AG08396 (cell line): ENCODE results near the gene TMEM198.
A peak's percentile ranks its signal among the peaks of the same experiment; 100 is the strongest.

Experiments used
- DNase-seq: peaks from one replicate; pipeline ENCODE4 v3.0.0; 2012; ENCODE audit warnings: low spot score, mixed read lengths

TMEM198 gene

GRCh38 chr2:219543596-219544358, at the start of gene TMEM198, which contains the start of gene CHPF:
TMEM198 (plus strand) TSS chr2:219544028; CDS start chr2:219544728, 700 bp downstream.
CHPF (minus strand) TSS chr2:219543809; CDS start chr2:219543538, 271 bp downstream.
- peak; percentile 99 for DNase-seq

DNA sequence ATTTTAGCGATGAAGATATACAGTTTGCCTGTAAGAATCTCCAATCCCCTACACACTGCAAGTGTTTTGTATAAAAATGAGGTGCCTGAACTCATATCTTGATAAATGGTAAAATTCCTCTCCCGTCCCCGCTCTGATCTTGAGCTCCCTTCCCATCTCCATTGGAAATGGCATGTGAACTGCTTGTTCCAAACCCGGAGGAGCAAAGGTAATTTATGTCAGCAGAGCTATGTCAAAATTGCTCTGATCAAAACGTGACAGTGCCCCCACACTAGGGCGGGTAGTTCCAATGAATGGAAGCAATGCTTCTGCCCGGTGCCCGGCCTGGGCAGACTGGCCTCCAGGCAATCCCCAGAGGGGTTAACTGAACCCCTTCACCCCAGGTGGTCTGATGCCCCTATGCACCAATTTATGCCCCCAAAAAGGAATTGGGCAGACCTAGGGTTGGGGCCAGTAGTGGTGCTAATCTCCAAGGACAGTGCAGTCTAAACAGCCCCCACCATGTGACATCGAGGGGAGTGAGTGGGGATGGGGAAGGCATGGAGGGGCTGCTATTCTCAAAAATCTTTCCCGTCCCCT, 48.8 kb upstream of the TMEM198 start:
- no peak for DNase-seq

- DNase-seq: peak; percentile 89
These were observed 48.2 kb upstream of the TMEM198 start for GRCh38 chr2:219495531-219496122.

- DNase-seq: no peak
These were observed 47.5 kb upstream of the TMEM198 start for GRCh38 chr2:219496247-219496824.

- no peak for DNase-seq
These were observed 46.9 kb upstream of the TMEM198 start for GRCh38 chr2:219496825-219497494.

DNA sequence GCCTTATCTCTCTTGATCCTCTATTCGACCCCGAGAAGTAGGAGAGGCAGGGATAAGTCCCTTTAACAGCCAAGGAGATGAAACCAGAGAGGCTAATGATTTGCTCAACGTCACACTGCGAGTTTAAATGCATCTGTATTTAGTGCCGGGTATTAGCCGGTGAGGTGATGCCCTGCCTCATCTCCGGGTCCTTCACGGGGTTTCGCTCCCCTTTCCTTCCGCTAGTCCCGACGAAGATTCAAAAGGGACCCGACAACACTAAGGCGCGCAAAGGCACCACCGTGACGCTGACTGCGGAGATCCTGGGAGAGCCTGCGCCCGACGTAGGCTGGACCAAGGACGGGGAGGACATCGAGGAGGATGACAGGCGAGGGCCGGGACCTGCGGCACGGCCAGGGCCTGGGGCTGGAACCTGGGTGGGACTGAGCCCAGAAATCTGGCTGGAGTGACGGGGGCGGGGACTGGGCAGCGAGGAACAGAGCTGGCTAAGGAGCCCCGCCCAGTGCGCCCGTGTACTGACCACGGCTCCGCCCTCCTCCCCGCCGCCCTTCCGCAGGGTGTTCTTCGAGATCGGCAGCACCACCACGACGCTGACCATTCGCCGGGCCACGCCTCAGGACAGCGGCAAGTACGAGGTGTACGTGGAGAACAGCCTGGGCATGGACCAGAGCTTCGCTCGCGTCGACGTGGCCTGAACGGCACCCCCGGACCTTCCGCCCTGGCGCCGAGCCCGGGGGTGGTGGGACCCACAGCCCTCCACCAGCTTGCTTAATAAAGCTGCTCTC, 46.1 kb upstream of the TMEM198 start:
- peak; percentile 95 for DNase-seq

GRCh38 chr2:219498280-219499057, 45.4 kb upstream of the TMEM198 start, which contains the start of gene GMPPA:
GMPPA (plus strand) TSS chr2:219498891; CDS start chr2:219499976, 1,085 bp downstream.
- peak; percentile 97 for DNase-seq

DNA sequence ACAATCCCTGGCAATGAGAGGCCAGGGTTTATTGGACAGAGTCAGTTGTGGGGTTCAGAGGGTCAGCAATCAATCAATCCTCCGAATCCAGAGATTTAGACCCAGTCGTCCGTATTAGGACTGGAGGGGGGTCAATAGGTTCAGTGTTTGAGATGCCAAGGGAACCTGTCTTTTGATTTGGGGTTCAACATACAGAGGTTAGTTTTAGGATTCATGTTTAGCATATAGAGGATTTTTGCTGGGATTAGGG, 44.8 kb upstream of the TMEM198 start:
- no peak for DNase-seq

GRCh38 chr2:219499555-219499954, 44.3 kb upstream of the TMEM198 start:
- no peak for DNase-seq

- no peak for DNase-seq
These were observed 43.7 kb upstream of the TMEM198 start for GRCh38 chr2:219500135-219500534.

DNA sequence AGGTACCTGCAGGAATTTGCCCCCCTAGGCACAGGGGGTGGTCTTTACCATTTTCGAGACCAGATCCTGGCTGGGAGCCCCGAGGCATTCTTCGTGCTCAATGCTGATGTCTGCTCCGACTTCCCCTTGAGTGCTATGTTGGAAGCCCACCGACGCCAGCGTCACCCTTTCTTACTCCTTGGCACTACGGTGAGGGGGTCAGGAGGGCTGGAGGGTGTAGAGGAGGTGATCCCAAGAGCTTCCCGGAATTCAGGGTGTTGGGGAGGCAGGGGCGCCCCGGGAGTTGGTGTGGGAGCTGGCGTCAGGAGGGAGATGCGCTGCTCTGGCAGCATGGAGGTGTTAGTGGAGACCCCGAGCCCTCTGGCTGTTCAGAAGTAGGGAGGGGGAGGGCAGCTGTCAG, 42.0 kb upstream of the TMEM198 start:
- no peak for DNase-seq

DNA sequence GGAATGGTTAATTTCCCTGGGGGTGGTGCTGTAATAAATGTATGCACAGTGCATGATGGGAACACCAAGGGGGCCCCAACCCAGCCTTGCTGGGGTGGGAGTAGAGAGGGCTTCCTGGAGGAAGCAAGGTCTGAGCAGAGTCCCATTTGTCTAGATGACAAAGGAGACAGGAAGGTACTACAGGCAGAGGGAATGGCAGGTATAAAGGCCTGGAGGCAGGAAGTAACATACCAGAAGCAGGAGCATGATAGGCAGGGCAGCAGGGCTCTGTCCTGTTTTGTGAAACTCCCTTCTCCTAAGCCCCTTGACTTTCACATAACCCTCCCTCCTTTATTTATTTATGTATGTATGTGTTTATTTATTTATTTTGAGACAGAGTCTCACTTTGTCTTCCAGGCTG, 41.2 kb upstream of the TMEM198 start:
- DNase-seq: no peak

DNA sequence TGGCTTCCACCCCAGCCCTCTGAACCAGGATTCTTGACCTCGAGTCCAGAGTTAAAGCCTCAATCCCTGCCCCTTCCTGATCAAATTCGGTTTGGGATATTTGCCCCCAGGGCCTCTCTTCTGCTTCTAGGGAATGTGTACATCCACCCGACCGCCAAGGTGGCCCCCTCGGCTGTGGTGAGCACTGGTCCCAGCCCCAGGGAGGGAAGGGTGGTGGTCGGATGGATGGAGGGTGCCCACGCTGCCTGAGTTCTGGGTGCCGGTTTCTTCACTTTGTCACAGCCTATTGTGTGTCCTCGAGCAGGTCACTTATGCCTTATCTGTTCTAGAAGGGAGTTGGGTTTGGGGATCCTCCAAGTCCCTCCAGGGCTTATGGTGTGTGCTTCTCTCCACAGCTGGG, 38.2 kb upstream of the TMEM198 start:
- DNase-seq: no peak

DNA sequence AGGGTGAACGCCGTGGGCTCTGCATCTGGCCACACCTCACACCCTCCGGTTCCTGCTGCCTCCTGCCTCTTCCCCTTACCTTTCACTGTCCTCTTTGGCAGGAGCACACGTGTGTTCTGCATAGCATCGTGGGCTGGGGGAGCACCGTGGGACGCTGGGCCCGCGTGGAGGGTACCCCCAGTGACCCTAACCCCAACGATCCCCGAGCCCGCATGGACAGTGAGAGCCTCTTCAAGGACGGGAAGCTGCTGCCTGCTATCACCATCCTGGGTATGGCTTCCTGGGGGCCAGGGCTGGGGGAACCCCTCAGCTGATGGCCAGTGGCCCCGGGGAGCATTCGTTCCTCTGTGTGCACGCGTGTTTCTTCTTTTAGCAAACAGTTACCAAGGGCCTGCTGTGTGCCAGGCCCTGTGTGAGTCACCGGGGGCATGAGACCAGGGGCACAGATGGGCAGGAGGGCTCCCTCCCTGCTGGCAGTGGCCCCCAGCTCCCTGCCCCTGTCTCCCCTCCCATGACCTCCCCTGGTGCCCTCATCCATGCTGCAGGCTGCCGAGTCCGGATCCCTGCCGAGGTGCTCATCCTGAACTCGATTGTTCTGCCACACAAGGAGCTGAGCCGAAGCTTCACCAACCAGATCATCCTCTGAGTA, 37.6 kb upstream of the TMEM198 start:
- DNase-seq: no peak

GRCh38 chr2:219506802-219507526, 36.9 kb upstream of the TMEM198 start:
- no peak for DNase-seq

DNA sequence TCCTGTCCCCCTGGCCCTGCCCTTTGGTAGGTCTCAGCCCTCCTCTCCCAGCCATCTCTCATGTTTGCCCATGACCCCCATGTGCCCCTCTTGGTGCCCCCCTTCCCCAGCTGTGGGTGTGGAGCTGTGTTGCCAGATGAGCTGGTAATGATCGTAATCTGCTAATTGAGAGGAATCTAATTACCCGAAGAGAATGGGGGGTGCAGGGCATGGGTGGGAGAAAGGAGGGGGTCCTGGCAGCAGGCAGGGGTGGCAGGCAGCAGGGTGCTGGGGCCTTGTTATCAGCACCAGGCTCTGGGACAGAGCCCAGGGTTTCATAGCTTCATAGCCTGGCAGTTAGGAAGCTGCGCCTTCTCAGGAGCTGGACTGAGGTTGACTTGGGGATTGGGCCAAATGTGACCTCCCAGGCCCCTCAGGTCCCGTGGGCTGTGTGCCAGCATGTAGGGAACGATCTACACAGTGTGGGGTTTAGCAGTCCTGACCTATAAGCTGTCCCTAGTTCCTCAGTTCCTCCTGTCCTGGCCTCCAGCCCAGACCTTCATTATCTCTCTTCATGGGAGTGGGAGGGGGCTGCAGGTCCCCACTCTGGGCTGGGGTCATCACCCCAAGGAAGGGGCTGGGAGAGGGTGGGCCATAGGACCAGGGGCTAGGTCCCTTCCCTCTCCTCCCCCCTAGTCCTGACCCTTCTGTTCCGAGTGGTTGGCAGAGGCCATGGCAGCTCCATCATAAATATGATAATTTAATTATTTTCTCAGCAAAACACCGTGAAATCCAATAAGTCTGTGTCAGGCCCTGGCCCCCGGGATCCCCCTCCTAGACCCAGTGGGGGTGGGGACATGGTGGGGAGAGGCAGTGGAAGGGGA, 36.0 kb upstream of the TMEM198 start:
- DNase-seq: no peak

GRCh38 chr2:219508444-219508734, 35.4 kb upstream of the TMEM198 start:
- no peak for DNase-seq

- no peak for DNase-seq
These were observed 34.7 kb upstream of the TMEM198 start for GRCh38 chr2:219508971-219509779.
